Measurements from ENCODE around the gene SULT1A1. TPM values are rescaled to one million over a fixed set of nuclear protein-coding genes. Genes with fewer than 3 reads are reported as not detected.
"Not testable (repeated sequence)": the region's sequence is repeated elsewhere in the genome, so short reads cannot be mapped to it uniquely, and the experiment has no call there.

Gene SULT1A1
- total RNA-seq, 1 experiment from 2014 or later: 82.0 TPM

DNA sequence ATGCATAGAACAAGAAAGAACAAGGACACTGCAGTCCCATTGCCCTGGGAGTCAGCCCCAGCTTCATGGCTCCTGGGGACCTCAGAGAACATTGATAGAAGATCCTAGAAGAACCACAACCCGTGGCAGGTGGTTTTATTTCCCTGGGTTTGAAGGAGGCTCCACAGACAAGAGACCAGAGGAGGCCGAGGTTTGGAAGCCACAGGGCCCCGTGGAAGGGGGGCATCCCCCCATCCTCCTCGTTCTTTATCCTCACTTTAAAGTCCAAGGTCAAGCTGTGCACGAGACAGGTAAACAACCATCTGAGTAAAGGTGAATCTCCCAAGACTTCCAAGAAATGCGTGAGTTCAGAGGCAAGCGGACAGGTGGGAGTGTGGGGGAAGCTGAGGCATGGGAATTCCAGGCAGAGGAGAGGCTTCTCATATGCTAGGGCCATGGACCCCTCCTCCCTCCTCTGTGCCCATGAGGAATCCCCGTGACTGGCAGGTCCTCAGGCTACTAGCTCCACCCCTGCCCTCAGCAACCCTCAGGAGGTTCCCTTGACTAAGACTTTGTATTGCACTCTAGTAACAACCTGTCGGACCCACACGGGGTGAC is 849 bp upstream of the SULT1A1 start:
- Histone ChIP-seq H3K4me1 (replicated peaks; ENCODE audit: insufficient read depth) (peaks cover 25% of the 10 kb centered on the region), H2AFZ (no peak overlapping the region), H3K36me3 (ENCODE audit: low read depth) (no peaks in the 10 kb centered on the region; the same call in 1 of the 2 replicates), H3K27me3 (ENCODE audit: insufficient read depth, low read depth) (no peaks in the 10 kb centered on the region), H3K4me3 (no peak overlapping the region), H3K4me2 (peak overlapping the region; percentile 64), H3K9me3 (ENCODE audit: insufficient read depth, low read depth) (no peaks in the 10 kb centered on the region), H3K27ac (peak overlapping the region; percentile 69; the same call in 1 of the 2 replicates), H3K9me2 (ENCODE audit: insufficient read depth) (no peaks in the 10 kb centered on the region), H3F3A (ENCODE audit: insufficient read depth, low read depth) (peaks cover 9% of the 10 kb centered on the region), H3K79me2 (ENCODE audit: low read depth) (peaks cover 26% of the 10 kb centered on the region), H4K20me1 (ENCODE audit: insufficient read depth) (no peaks in the 10 kb centered on the region)
- no peak for DNase-seq
- CTCF ChIA-PET: interaction anchor here (0.6 to 2.3 kb wide), 2 partner anchors 13 to 69 kb away, joined by 4 to 21 read pairs; partner anchors contain the start of gene SULT1A2
- TF ChIP-seq EZH2 (IDR thresholded peaks at IDR 0.05; ENCODE audit: low read depth): no peak
- BruUV-seq (replicated peaks): no TSS peak
- POLR2A ChIA-PET (ENCODE audit: unreplicated experiment): interaction anchor here (0.6 to 1.5 kb wide), 3 partner anchors 13 to 349 kb away, joined by 6 to 59 read pairs (median 25); partner anchors contain the start of gene SULT1A2
- intact Hi-C loops (cut with micrococcal nuclease; ENCODE audit: unreplicated experiment): no loop called here

- H3K9me2 ChIP-seq (ENCODE audit: insufficient read depth); H2AFZ ChIP-seq; intact Hi-C loops (cut with micrococcal nuclease; ENCODE audit: unreplicated experiment); H3K36me3 ChIP-seq (ENCODE audit: low read depth); BruUV-seq (replicated peaks); H3K9me3 ChIP-seq (ENCODE audit: insufficient read depth, low read depth); H4K20me1 ChIP-seq (ENCODE audit: insufficient read depth); DNase-seq; H3K27me3 ChIP-seq (ENCODE audit: insufficient read depth, low read depth): not testable (repeated sequence)
- Histone ChIP-seq H3F3A (ENCODE audit: insufficient read depth, low read depth) (peaks cover 13% of the 10 kb centered on the region), H3K4me2 (peak overlapping the region; percentile 64), H3K4me3 (peak overlapping the region; percentile 26; the same call in 1 of the 2 replicates), H3K79me2 (ENCODE audit: low read depth) (peaks cover 26% of the 10 kb centered on the region), H3K4me1 (replicated peaks; ENCODE audit: insufficient read depth) (peaks cover 25% of the 10 kb centered on the region), H3K27ac (peak overlapping the region; percentile 69)
- CTCF ChIA-PET: interaction anchor here (1.2 to 2.3 kb wide), 2 partner anchors 12 to 55 kb away, joined by 15 to 21 read pairs; partner anchors contain the start of genes SGF29 and SULT1A2
- POLR2A ChIA-PET (ENCODE audit: unreplicated experiment): interaction anchor here (0.6 to 1.5 kb wide), 7 partner anchors 12 to 318 kb away, joined by 3 to 59 read pairs (median 3); partner anchors contain the start of gene SULT1A2
Observed at GRCh38 chr16:28608867-28609596, 812 bp downstream of the SULT1A1 start.

DNA sequence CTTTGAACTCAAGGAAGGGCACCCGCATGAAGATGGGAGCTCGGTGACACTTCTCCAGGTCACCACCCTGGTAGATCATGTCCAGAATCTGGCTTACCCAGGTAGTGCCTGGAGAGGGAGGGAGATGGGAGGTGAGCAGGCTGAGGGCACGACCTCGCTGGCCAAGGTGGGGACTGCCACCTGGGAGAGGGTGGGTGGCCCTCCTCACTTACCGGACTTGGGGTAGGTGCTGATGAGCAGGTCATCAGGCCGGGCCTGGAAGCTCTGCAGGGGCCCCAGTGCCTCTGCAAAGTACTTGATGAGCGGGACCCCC is 1.4 kb downstream of the SULT1A1 start:
- Histone ChIP-seq H3K4me1 (replicated peaks; ENCODE audit: insufficient read depth) (peaks cover 25% of the 10 kb centered on the region), H3F3A (ENCODE audit: insufficient read depth, low read depth) (peaks cover 14% of the 10 kb centered on the region), H3K79me2 (ENCODE audit: low read depth) (peaks cover 26% of the 10 kb centered on the region)
- H4K20me1 ChIP-seq (ENCODE audit: insufficient read depth); H3K4me3 ChIP-seq; H3K27ac ChIP-seq; DNase-seq; H3K9me3 ChIP-seq (ENCODE audit: insufficient read depth, low read depth); BruUV-seq (replicated peaks); intact Hi-C loops (cut with micrococcal nuclease; ENCODE audit: unreplicated experiment); H3K9me2 ChIP-seq (ENCODE audit: insufficient read depth); H3K4me2 ChIP-seq; POLR2A ChIA-PET (ENCODE audit: unreplicated experiment); H3K27me3 ChIP-seq (ENCODE audit: insufficient read depth, low read depth); H3K36me3 ChIP-seq (ENCODE audit: low read depth); H2AFZ ChIP-seq: not testable (repeated sequence)
- CTCF ChIA-PET: interaction anchor here (2.3 kb wide), 1 partner anchor 11 kb away, joined by 21 read pairs; the partner anchor contains the start of gene SULT1A2

DNA sequence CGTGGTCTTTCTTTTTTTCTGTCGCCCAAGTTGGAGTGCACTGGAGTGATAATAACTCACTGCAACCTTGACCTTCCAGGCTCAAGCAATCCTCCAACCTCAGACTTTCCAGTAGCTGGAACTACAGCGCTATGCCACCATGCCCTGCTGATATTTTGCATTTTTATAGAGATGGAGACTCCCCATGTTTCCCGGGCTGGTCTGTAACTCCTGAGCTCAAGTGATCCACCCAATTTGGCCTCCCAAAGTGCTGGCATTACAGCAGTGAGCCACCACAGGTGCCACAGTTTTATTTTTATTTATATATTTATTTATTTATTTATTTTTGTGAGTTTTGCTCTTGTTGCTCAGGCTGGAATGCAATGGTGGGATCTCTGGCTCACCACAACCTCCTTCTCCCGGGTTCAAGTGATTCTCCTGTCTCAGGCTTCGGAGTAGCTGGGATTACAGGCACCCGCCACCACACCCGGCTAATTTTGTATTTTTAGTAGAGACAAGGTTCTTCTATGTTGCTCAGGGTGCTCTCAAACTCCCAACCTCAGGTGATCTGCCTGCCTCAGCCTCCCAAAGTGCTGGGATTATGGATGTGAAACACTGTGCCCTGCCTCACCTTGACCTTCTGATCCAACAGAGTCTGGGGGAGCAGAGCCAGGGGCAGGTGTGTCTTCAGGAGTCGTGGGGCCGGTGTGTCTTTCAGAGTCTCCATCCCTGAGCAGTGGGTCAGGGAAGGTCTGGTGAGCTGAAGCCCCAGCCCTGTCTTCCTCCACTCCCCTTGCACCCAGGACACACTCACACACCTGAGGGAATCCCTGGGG is 2.0 kb downstream of the SULT1A1 start:
- POLR2A ChIA-PET (ENCODE audit: unreplicated experiment); H3K36me3 ChIP-seq (ENCODE audit: low read depth); H3K9me3 ChIP-seq (ENCODE audit: insufficient read depth, low read depth); BruUV-seq (replicated peaks); DNase-seq; H3K4me3 ChIP-seq; H3K9me2 ChIP-seq (ENCODE audit: insufficient read depth); H4K20me1 ChIP-seq (ENCODE audit: insufficient read depth); H3K27ac ChIP-seq; H3K4me2 ChIP-seq; intact Hi-C loops (cut with micrococcal nuclease; ENCODE audit: unreplicated experiment); H2AFZ ChIP-seq; H3K27me3 ChIP-seq (ENCODE audit: insufficient read depth, low read depth): not testable (repeated sequence)
- CTCF ChIA-PET: interaction anchor here (0.7 to 2.3 kb wide), 2 partner anchors 10 to 326 kb away, joined by 11 to 21 read pairs; partner anchors contain the start of gene SULT1A2
- H3F3A ChIP-seq (ENCODE audit: insufficient read depth, low read depth): peaks cover 19% of the 10 kb centered on the region
- H3K4me1 ChIP-seq (replicated peaks; ENCODE audit: insufficient read depth): peaks cover 25% of the 10 kb centered on the region
- H3K79me2 ChIP-seq (ENCODE audit: low read depth): peaks cover 26% of the 10 kb centered on the region

All from PC-9 (cell line).